Osteocyte (in vitro differentiated cells): ENCODE results near the gene METTL26. TPM values are rescaled to one million over a fixed set of nuclear protein-coding genes. Genes with fewer than 3 reads are reported as not detected.

Experiments used
- DNase-seq: peaks from one replicate; pipeline ENCODE4 v3.0.0; 2021; ENCODE audit warnings: mixed read lengths; ENCODE audit not compliant: unreplicated experiment; ENCODE audit errors: extremely low spot score
- H3K27ac Mint-ChIP-seq: one replicate; pipeline ENCODE4 v1.8.0; 2021; ENCODE audit warnings: mild to moderate bottlenecking, mixed read lengths; ENCODE audit not compliant: unreplicated experiment
- H3K27me3 Mint-ChIP-seq: one replicate; pipeline ENCODE4 v1.8.0; 2021; ENCODE audit warnings: mixed read lengths; ENCODE audit not compliant: unreplicated experiment
- H3K36me3 Mint-ChIP-seq: one replicate; pipeline ENCODE4 v1.8.0; 2021; ENCODE audit warnings: mixed read lengths; ENCODE audit not compliant: unreplicated experiment
- H3K4me1 Mint-ChIP-seq: one replicate; pipeline ENCODE4 v1.8.0; 2021; ENCODE audit warnings: mixed read lengths; ENCODE audit not compliant: unreplicated experiment
- H3K4me3 Mint-ChIP-seq: one replicate; pipeline ENCODE4 v1.8.0; 2021; ENCODE audit warnings: mild to moderate bottlenecking, moderate library complexity, mixed read lengths; ENCODE audit not compliant: unreplicated experiment
- H3K9me3 Mint-ChIP-seq: one replicate; pipeline ENCODE4 v1.8.0; 2021; ENCODE audit warnings: mixed read lengths; ENCODE audit not compliant: unreplicated experiment
- total RNA-seq: library from RNA; stranded (reverse); gene quantifications from 2 replicates; pipeline ENCODE4 v1.2.1, GENCODE V29; 2021
- TF ChIP-seq, protein P1 (sequence below): fragments of 200-600 bp; sonication (generic); IDR thresholded peaks from 2 replicates; pipeline ENCODE4 v1.5.0; 2021; ENCODE audit warnings: antibody characterized with exemption, mild to moderate bottlenecking, moderate library complexity

Gene METTL26
- total RNA-seq, 1 donor from 2014 or later, result 69.8 TPM

- Mint-ChIP-seq H3K36me3 (peaks cover 2% of the 10 kb centered on the region), H3K9me3 (no peaks in the 10 kb centered on the region), H3K4me3 (peak overlapping the region; percentile 29), H3K4me1 (peaks cover 5% of the 10 kb centered on the region), H3K27ac (peak overlapping the region; percentile 57), H3K27me3 (no peaks in the 10 kb centered on the region)
- no peak for DNase-seq
- TF ChIP-seq, protein P1, sequence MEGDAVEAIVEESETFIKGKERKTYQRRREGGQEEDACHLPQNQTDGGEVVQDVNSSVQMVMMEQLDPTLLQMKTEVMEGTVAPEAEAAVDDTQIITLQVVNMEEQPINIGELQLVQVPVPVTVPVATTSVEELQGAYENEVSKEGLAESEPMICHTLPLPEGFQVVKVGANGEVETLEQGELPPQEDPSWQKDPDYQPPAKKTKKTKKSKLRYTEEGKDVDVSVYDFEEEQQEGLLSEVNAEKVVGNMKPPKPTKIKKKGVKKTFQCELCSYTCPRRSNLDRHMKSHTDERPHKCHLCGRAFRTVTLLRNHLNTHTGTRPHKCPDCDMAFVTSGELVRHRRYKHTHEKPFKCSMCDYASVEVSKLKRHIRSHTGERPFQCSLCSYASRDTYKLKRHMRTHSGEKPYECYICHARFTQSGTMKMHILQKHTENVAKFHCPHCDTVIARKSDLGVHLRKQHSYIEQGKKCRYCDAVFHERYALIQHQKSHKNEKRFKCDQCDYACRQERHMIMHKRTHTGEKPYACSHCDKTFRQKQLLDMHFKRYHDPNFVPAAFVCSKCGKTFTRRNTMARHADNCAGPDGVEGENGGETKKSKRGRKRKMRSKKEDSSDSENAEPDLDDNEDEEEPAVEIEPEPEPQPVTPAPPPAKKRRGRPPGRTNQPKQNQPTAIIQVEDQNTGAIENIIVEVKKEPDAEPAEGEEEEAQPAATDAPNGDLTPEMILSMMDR, result peak; percentile 57
Measured at GRCh38 chr16:660459-661183, 24.5 kb upstream of the METTL26 start.

DNA sequence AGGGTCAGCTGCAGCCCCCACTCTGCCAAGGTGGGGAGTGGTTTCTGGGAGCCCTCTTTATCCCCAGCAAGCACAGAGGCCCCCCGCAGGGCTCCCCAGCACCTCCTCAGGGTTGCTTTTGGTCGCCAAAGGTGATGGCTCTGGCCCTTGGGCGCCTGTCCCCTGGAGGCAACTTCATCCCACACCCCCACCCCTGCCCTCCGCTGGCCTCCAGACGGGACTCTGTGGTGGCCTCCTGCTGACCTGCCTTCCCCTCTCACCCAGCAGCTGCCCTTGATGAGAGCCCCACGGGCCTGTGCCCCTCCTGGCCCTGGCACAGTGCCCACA lies 24.0 kb upstream of the METTL26 start:
- DNase-seq, result no peak
- Mint-ChIP-seq H3K27ac (no peak overlapping the region), H3K4me1 (peaks cover 5% of the 10 kb centered on the region), H3K4me3 (no peak overlapping the region), H3K9me3 (no peaks in the 10 kb centered on the region), H3K27me3 (no peaks in the 10 kb centered on the region), H3K36me3 (peaks cover 2% of the 10 kb centered on the region)
- TF ChIP-seq, protein P1, result no peak

DNA sequence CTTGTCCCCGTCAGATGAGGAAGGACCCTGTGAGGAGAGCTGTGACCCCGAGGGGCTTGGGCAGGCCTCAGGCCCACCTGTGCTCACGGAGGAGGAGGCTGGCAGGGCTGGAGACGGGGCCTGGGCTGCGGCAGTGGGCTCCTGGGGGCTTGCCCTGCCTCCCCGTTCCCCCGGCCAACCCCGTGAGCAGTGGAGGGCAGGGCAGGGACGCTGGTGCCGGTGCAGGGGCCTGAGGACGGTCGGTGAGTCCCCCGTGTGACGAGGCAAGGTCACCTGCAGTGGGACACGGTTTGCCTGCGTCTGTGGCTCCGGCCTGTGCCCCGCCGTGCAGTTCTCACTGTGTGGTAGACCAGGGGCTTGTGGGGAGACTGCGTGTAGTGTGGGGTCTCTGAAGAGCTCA lies 23.5 kb upstream of the METTL26 start:
- Mint-ChIP-seq H3K27ac (no peak overlapping the region), H3K4me1 (peaks cover 5% of the 10 kb centered on the region), H3K4me3 (no peak overlapping the region), H3K9me3 (no peaks in the 10 kb centered on the region), H3K27me3 (no peaks in the 10 kb centered on the region), H3K36me3 (peaks cover 2% of the 10 kb centered on the region)
- DNase-seq, result no peak
- TF ChIP-seq, protein P1, result no peak

DNA sequence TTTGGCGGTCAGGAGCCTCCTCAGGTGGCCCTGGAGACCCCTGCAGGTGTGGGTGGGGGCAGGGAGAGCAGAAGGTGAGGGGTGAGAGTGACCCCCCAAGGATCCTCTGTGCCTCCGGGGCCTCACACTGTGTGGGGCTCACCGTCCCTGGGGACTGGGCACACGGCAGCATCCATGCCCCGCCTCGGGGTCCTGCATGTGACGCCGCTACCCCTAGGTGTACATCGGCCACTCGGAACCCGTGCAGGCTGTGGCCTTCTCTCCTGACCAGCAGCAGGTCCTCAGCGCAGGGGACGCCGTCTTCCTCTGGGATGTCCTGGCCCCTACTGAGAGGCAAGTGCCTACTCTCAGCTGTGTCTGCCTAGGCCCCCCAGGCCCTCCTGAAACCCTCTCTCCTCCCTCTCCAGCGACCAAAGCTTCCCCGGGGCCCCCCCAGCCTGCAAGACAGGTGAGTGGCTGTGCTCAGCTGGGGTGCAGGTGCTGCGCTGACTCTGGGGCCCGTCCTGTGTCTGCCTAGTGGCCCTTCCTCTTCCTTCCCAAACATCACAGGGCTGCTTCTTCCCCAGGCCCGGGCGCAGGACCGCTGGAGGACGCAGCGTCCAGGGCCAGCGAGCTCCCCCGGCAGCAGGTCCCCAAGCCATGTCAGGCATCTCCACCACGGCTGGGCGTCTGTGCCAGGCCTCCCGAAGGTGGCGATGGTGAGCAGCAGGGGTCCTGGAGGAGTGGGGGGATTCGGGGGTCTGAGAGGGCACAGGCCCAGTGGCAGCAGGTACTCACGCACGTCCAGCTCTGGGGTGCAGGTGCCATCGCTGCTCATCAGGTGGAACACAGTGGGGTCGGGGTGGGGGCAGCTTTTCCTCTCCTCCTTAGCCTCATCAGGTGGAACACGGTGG lies 22.8 kb upstream of the METTL26 start:
- no peaks in the 10 kb centered on the region for H3K9me3 Mint-ChIP-seq
- TF ChIP-seq, protein P1, result no peak
- H3K27me3 Mint-ChIP-seq, result no peaks in the 10 kb centered on the region
- H3K4me1 Mint-ChIP-seq, result peaks cover 5% of the 10 kb centered on the region
- no peak overlapping the region for H3K27ac Mint-ChIP-seq
- peaks cover 2% of the 10 kb centered on the region for H3K36me3 Mint-ChIP-seq
- no peak for DNase-seq
- H3K4me3 Mint-ChIP-seq, result no peak overlapping the region

GRCh38 chr16:657487-657886 lies 21.4 kb upstream of the METTL26 start:
- no peaks in the 10 kb centered on the region for H3K27me3 Mint-ChIP-seq
- H3K9me3 Mint-ChIP-seq, result no peaks in the 10 kb centered on the region
- TF ChIP-seq, protein P1, result no peak
- H3K27ac Mint-ChIP-seq, result no peak overlapping the region
- H3K4me3 Mint-ChIP-seq, result no peak overlapping the region
- peaks cover 2% of the 10 kb centered on the region for H3K36me3 Mint-ChIP-seq
- peaks cover 5% of the 10 kb centered on the region for H3K4me1 Mint-ChIP-seq
- no peak for DNase-seq
